ENCODE data around the gene VAMP5.
"Not testable (repeated sequence)": the region's sequence is repeated elsewhere in the genome, so short reads cannot be mapped to it uniquely, and the experiment has no call there.

The VAMP5 gene

GRCh38 chr2:85598594-85599340 is 14.5 kb downstream of the VAMP5 start:
- Histone ChIP-seq H3K36me3 (ENCODE audit: control insufficient read depth in 5 of 5, insufficient read depth in 5 of 5, low read length in 5 of 5) (peaks cover 0 to 40% (median 33%) of the 10 kb centered on the region in 5 donors), H3K4me3 (ENCODE audit: low read depth in 1 of 5, low read length in 5 of 5) (no peak overlapping the region), H3K9ac (ENCODE audit: low read length in 5 of 5) (no peak overlapping the region), H3K4me1 (ENCODE audit: control insufficient read depth in 5 of 5, insufficient read depth in 5 of 5, low read length in 5 of 5) (peaks cover 7 to 53% (median 50%) of the 10 kb centered on the region in 5 donors), H3K27ac (ENCODE audit: low read depth, low read length) (no peak overlapping the region), H3K9me3 (ENCODE audit: control insufficient read depth in 5 of 5, low read length in 5 of 5) (no peaks in the 10 kb centered on the region), H3K27me3 (ENCODE audit: control insufficient read depth in 5 of 5, insufficient read depth in 4 of 5, low read length in 5 of 5) (no peaks in the 10 kb centered on the region)

- Histone ChIP-seq H3K27me3 (ENCODE audit: control insufficient read depth in 5 of 5, insufficient read depth in 4 of 5, low read length in 5 of 5) (no peaks in the 10 kb centered on the region), H3K9me3 (ENCODE audit: control insufficient read depth in 5 of 5, low read length in 5 of 5) (no peaks in the 10 kb centered on the region), H3K9ac (ENCODE audit: low read length in 5 of 5) (peak overlapping the region in 1 of 5 donors; percentile 49), H3K4me3 (ENCODE audit: low read depth in 1 of 5, low read length in 5 of 5) (no peak overlapping the region), H3K4me1 (ENCODE audit: control insufficient read depth in 5 of 5, insufficient read depth in 5 of 5, low read length in 5 of 5) (peaks cover 5 to 56% (median 51%) of the 10 kb centered on the region in 5 donors), H3K36me3 (ENCODE audit: control insufficient read depth in 5 of 5, insufficient read depth in 5 of 5, low read length in 5 of 5) (peaks cover 0 to 40% (median 33%) of the 10 kb centered on the region in 5 donors), H3K27ac (ENCODE audit: low read depth, low read length) (no peak overlapping the region)
Measured at GRCh38 chr2:85599468-85600234, 15.4 kb downstream of the VAMP5 start.

GRCh38 chr2:85600235-85600575 is 16.0 kb downstream of the VAMP5 start:
- Histone ChIP-seq H3K36me3 (ENCODE audit: control insufficient read depth in 5 of 5, insufficient read depth in 5 of 5, low read length in 5 of 5) (peaks cover 0 to 40% (median 33%) of the 10 kb centered on the region in 5 donors), H3K27ac (ENCODE audit: low read depth, low read length) (no peak overlapping the region), H3K9ac (ENCODE audit: low read length in 5 of 5) (peak overlapping the region in 1 of 5 donors; percentile 49), H3K4me3 (ENCODE audit: low read depth in 1 of 5, low read length in 5 of 5) (no peak overlapping the region), H3K9me3 (ENCODE audit: control insufficient read depth in 5 of 5, low read length in 5 of 5) (no peaks in the 10 kb centered on the region), H3K27me3 (ENCODE audit: control insufficient read depth in 5 of 5, insufficient read depth in 4 of 5, low read length in 5 of 5) (no peaks in the 10 kb centered on the region), H3K4me1 (ENCODE audit: control insufficient read depth in 5 of 5, insufficient read depth in 5 of 5, low read length in 5 of 5) (peaks cover 5 to 56% (median 51%) of the 10 kb centered on the region in 5 donors)

- H3K27ac ChIP-seq (ENCODE audit: low read depth, low read length): peak overlapping the region; percentile 86
- H3K9ac ChIP-seq (ENCODE audit: low read length in 5 of 5): peak overlapping the region; percentile 26 to 95 (median 81)
- no peaks in the 10 kb centered on the region for H3K27me3 ChIP-seq (ENCODE audit: control insufficient read depth in 5 of 5, insufficient read depth in 4 of 5, low read length in 5 of 5)
- H3K4me3 ChIP-seq (ENCODE audit: low read depth in 1 of 5, low read length in 5 of 5): peak overlapping the region; percentile 86 to 98 (median 97)
- H3K4me1 ChIP-seq (ENCODE audit: control insufficient read depth in 5 of 5, insufficient read depth in 5 of 5, low read length in 5 of 5): peaks cover 5 to 59% (median 57%) of the 10 kb centered on the region in 5 donors
- no peaks in the 10 kb centered on the region for H3K9me3 ChIP-seq (ENCODE audit: control insufficient read depth in 5 of 5, low read length in 5 of 5)
- H3K36me3 ChIP-seq (ENCODE audit: control insufficient read depth in 5 of 5, insufficient read depth in 5 of 5, low read length in 5 of 5): peaks cover 0 to 43% (median 33%) of the 10 kb centered on the region in 5 donors
Measured at GRCh38 chr2:85600951-85601770, 16.9 kb downstream of the VAMP5 start.

GRCh38 chr2:85601771-85602475 is 17.7 kb downstream of the VAMP5 start:
- H3K4me1 ChIP-seq (ENCODE audit: control insufficient read depth in 5 of 5, insufficient read depth in 5 of 5, low read length in 5 of 5): peaks cover 3 to 55% (median 50%) of the 10 kb centered on the region in 5 donors
- peak overlapping the region; percentile 86 to 98 (median 97) for H3K4me3 ChIP-seq (ENCODE audit: low read depth in 1 of 5, low read length in 5 of 5)

GRCh38 chr2:85602476-85603234 is 18.4 kb downstream of the VAMP5 start, which contains the start of gene TMEM150A:
Gene TMEM150A, minus strand, starts transcription at chr2:85602698. Its CDS starts 750 bp downstream, at chr2:85601948.
- H3K9me3 ChIP-seq (ENCODE audit: control insufficient read depth in 5 of 5, low read length in 5 of 5): no peaks in the 10 kb centered on the region
- H3K4me3 ChIP-seq (ENCODE audit: low read depth in 1 of 5, low read length in 5 of 5): peak within 1 kb of the TSS; percentile 87 to 98 (median 97)
- peaks cover 0 to 40% (median 28%) of the 10 kb centered on the region in 5 donors for H3K36me3 ChIP-seq (ENCODE audit: control insufficient read depth in 5 of 5, insufficient read depth in 5 of 5, low read length in 5 of 5)
- H3K4me1 ChIP-seq (ENCODE audit: control insufficient read depth in 5 of 5, insufficient read depth in 5 of 5, low read length in 5 of 5): peaks cover 3 to 53% (median 46%) of the 10 kb centered on the region in 5 donors
- H3K9ac ChIP-seq (ENCODE audit: low read length in 5 of 5): peak within 1 kb of the TSS; percentile 63 to 95 (median 81)
- H3K27me3 ChIP-seq (ENCODE audit: control insufficient read depth in 5 of 5, insufficient read depth in 4 of 5, low read length in 5 of 5): no peaks in the 10 kb centered on the region
- peak within 1 kb of the TSS; percentile 86 for H3K27ac ChIP-seq (ENCODE audit: low read depth, low read length)

More at GRCh38 chr2:85601771-85602475, 17.7 kb downstream of the VAMP5 start:
- peaks cover 0 to 42% (median 31%) of the 10 kb centered on the region in 5 donors for H3K36me3 ChIP-seq (ENCODE audit: control insufficient read depth in 5 of 5, insufficient read depth in 5 of 5, low read length in 5 of 5)
- H3K27me3 ChIP-seq (ENCODE audit: control insufficient read depth in 5 of 5, insufficient read depth in 4 of 5, low read length in 5 of 5): no peaks in the 10 kb centered on the region
- H3K9ac ChIP-seq (ENCODE audit: low read length in 5 of 5): peak overlapping the region in 4 of 5 donors; percentile 63 to 95 (median 82)
- H3K27ac ChIP-seq (ENCODE audit: low read depth, low read length): peak overlapping the region; percentile 86
- no peaks in the 10 kb centered on the region for H3K9me3 ChIP-seq (ENCODE audit: control insufficient read depth in 5 of 5, low read length in 5 of 5)

GRCh38 chr2:85604133-85604444 is 19.9 kb downstream of the VAMP5 start:
- Histone ChIP-seq H3K4me1 (ENCODE audit: control insufficient read depth in 5 of 5, insufficient read depth in 5 of 5, low read length in 5 of 5) (peaks cover 3 to 56% (median 48%) of the 10 kb centered on the region in 5 donors), H3K36me3 (ENCODE audit: control insufficient read depth in 5 of 5, insufficient read depth in 5 of 5, low read length in 5 of 5) (peaks cover 0 to 43% (median 31%) of the 10 kb centered on the region in 5 donors), H3K4me3 (ENCODE audit: low read depth in 1 of 5, low read length in 5 of 5) (peak overlapping the region in 2 of 5 donors; percentile 45 to 98)
- H3K9me3 ChIP-seq (ENCODE audit: control insufficient read depth in 5 of 5, low read length in 5 of 5); H3K9ac ChIP-seq (ENCODE audit: low read length in 5 of 5); H3K27ac ChIP-seq (ENCODE audit: low read depth, low read length); H3K27me3 ChIP-seq (ENCODE audit: control insufficient read depth in 5 of 5, insufficient read depth in 4 of 5, low read length in 5 of 5): not testable (repeated sequence)

- no peaks in the 10 kb centered on the region for H3K9me3 ChIP-seq (ENCODE audit: control insufficient read depth in 5 of 5, low read length in 5 of 5)
- H3K4me1 ChIP-seq (ENCODE audit: control insufficient read depth in 5 of 5, insufficient read depth in 5 of 5, low read length in 5 of 5): peaks cover 3 to 61% (median 48%) of the 10 kb centered on the region in 5 donors
- H3K9ac ChIP-seq (ENCODE audit: low read length in 5 of 5): no peak overlapping the region
- no peaks in the 10 kb centered on the region for H3K27me3 ChIP-seq (ENCODE audit: control insufficient read depth in 5 of 5, insufficient read depth in 4 of 5, low read length in 5 of 5)
- H3K4me3 ChIP-seq (ENCODE audit: low read depth in 1 of 5, low read length in 5 of 5): no peak overlapping the region
- no peak overlapping the region for H3K27ac ChIP-seq (ENCODE audit: low read depth, low read length)
- peaks cover 0 to 40% (median 29%) of the 10 kb centered on the region in 5 donors for H3K36me3 ChIP-seq (ENCODE audit: control insufficient read depth in 5 of 5, insufficient read depth in 5 of 5, low read length in 5 of 5)
Measured at GRCh38 chr2:85604568-85605339, 20.5 kb downstream of the VAMP5 start.
